Sciatic nerve (tissue), 2 donors: ENCODE results near the gene KDM4B. TPM values are rescaled to one million over a fixed set of nuclear protein-coding genes. Genes with fewer than 3 reads are reported as not detected.
"Not testable (repeated sequence)": the region's sequence is repeated elsewhere in the genome, so short reads cannot be mapped to it uniquely, and the experiment has no call there.

Experiments used
- ATAC-seq: fragments of 200-7000 bp; cut with Tn5 transposase; one replicate; pipeline ENCODE4 v1.9.1; 2020; ENCODE audit warnings: mild to moderate bottlenecking, moderate library complexity
- DNase-seq: peaks from one replicate; pipeline ENCODE4 v3.0.0-alpha.2; 2020; ENCODE audit warnings: low spot score
- intact Hi-C: fragments of 100-400 bp; cut with DNase I; formaldehyde crosslinking; loops from one replicate; pipeline ENCODE4 v1.14.2; 2022
- total RNA-seq: library from RNA; stranded (reverse); fragmentation: NEBNext Ultra II Directional; extraction: Animal tissue kit (Norgen Biotek cat#: 25700); gene quantifications from one replicate; pipeline ENCODE4 v1.2.1, GENCODE V29; 2021
- donor health status: DM: no; HTN: no; CAD: no.
- donor health status: DM: no; HTN: no; CAD: no.

The KDM4B gene
- total RNA-seq, 1 donor from 2014 or later = 60.1 TPM

DNA sequence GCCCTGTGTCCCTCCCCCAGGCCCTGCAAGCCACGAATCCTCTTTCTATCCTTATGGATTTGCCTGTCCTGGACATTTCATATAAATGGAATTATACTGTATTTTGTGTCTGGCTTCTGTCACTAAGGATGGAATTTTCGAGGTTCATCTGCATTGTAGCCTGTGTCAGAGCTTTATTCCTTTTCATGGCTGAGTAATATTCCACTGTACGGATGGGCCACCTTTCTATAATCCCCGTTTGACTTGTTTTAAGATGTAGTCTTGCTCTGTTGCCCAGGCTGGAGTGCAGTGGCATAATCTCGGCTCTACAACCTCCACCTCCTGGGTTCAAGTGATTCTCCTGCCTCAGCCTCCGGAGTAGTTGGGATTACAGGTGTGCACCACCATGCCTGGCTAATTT lies 3.9 kb upstream of the KDM4B start:
- ATAC-seq (no peak), DNase-seq (no peak)
- intact Hi-C loops = no loop called here

DNA sequence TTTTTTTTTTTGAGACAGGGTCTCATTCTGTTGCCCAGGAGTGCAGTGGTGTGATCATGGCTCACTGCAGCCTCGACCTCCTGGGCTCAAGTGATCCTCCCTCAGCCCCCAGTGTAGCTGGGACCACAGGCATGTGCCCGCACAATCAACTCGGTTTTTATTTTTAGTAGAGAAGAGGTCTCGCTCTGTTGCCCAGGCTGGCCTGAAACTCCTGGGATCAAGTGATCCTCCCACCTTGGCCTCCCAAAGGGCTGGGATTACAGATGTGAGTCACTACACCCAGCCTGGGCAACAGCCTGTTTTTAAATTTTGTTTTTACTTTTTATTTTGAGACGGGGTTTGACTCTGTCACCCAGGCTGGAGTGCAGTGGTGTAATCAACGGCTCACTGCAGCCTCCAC lies 2.3 kb upstream of the KDM4B start:
- DNase-seq (no peak), ATAC-seq (no peak)
- intact Hi-C loops = no loop called here

DNA sequence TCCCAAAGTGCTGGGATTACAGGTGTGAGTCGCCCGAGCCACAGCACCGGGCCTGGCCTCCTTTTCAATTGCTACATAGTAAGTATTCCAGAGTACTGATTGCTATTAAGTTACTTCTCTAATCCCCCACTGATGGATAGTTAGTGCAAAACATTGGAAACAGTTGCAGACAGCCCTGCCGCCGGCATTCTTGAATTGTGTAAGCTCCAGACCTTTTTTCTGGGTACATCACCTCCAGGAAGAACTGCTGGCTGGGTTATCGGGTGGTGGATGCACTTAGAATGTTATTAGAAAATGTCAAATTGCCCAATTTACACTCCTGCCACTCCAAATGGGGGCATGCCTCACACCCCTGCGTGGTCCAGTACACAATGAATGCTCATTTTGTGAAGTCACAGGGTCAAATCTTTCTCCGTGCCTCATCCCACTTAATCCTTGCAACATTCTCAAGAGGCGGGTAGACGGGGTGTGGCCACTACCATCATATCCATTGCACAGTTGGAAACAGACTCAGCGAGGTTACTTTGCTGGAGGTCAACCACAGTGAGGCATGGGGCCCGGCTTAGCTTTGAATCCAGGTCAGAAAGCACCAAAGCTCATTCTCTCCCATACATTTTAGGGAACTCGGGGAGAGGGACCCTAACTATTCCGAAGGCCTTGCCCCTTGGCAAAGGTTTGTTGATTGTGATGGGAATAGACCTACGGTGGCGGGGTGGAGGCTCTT lies 1.0 kb upstream of the KDM4B start:
- DNase-seq = no peak
- ATAC-seq = no peak
- intact Hi-C loops = no loop called here

DNA sequence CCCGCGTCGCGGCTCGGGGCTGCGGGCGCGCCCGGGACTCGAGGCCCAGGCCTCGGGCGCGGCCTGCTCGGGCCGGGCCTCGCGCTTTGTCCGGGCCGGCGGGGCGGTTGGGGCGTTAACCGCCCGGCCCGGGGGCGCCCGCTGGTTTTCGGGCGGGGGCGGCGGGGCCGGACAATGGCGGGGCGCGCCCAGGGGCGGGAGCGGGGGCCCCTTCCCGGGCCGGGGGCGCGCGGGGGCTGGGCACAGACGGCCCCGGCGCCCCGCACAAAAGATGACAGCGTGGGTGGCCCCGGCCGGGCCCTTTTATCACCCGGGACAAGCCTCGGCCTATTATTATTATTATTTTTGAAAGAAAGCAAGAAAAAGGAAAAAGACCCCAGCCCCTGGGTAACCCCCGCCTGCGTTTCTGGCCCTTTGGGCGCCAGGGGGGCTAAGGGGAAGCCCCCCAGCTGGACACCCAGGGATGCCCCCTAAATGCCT lies 419 bp downstream of the KDM4B start:
- ATAC-seq (no peak), DNase-seq (no peak)
- intact Hi-C loops = no loop called here

DNA sequence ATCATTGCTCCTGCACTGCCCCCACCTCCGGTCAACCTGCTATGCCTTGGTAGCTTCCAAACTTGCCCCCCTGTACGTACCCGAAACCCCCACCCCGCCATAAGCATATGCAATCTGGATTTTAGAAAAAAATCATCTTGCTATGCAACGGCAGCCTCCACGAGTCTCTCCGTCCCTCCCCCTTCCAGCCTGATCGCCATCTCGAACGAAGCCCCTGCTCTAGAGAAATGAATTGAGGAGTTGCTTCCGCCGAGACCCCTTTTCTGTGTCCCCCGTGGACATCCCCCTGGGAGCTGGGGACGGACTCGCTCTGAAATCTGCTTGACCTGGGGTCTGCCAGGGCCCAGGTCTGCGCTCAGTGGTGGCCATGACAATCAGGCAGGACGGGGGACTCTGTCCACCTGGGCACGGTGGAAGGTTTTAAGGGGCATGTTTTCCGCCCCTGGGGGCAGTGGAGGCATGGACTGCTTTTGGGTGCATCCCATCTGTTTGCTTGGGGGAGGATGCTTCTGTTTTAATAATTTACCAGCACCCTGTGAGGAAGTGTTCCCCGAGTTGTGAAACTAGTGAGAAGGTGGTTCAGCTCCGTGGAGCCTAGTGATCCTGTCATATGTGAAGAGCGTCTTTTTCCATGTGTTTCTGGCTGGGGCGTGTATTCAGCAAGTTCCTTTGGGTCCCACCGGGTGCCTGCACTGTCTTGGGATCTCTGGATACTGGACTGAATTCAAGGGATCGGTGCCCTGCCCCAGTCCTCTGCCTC lies 1.0 kb downstream of the KDM4B start:
- intact Hi-C loops = loop anchor here (10.0 kb wide), 1 partner anchor 55 kb away; no protein-coding TSS in a partner anchor
- DNase-seq = no peak
- ATAC-seq = no peak

DNA sequence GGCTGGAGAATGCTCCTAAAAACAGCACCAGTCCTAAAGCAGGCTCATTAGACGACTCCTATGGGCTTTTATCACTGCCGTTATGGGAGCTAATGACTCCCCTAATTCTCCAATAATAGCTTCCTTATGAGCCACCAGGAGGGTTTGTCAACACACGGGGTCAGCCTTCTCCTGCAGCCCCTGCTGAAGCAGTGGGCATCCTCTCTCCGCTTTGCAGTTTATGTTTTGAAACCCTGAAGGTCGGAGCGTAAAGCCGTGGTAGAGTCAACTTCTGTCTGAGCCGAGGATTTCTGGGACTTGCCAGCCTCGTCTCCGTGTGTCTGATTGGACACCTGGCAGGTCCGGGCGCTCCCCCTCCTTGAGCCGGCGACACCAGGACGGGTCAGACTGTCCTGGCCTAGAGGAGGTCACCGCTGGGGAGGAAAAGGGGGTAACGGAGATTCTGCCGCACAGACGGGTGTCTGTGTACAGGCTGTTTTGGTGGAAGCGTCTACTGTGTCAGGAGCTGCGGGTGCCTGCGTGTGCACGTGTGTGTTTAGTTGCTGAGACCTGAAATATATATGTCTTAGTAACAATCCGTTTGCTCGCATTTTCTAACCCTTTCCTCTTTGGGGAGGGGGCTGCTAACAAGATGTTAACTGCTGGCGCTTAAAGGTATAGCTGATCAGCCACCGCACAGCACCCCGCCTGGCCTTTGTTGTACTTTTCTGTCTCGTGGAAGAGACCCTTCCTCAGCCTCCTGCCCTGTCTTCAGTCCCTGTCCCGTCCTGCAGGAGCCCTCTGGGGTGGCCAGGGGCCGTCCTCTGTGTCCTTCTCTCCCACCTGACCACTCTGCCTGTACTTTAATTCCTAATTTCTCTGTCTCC lies 1.9 kb downstream of the KDM4B start:
- intact Hi-C loops = loop anchor here (10.0 kb wide), 1 partner anchor 54 kb away; no protein-coding TSS in a partner anchor
- no peak for ATAC-seq
- DNase-seq = no peak

DNA sequence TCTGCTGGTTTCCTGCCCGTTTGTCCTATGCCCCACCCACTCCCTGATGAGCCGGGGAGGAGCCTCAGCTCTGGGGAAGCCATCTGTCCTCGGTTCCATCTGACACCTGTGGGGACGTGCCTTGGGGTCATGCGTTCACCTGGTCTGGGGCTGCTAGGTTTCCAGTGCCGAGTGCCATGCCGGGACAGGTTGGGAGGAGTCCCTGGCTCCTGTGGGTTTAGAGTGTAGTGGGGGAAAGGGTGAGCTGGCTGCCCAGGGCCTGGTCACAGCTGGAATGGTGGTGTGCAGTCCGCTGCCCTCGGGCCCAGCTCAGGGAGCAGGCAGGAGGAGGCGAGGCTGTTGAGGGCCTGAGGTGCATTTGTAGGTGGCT lies 2.5 kb downstream of the KDM4B start:
- DNase-seq = no peak
- intact Hi-C loops = loop anchor here (10.0 kb wide), 1 partner anchor 53 kb away; no protein-coding TSS in a partner anchor
- no peak for ATAC-seq

DNA sequence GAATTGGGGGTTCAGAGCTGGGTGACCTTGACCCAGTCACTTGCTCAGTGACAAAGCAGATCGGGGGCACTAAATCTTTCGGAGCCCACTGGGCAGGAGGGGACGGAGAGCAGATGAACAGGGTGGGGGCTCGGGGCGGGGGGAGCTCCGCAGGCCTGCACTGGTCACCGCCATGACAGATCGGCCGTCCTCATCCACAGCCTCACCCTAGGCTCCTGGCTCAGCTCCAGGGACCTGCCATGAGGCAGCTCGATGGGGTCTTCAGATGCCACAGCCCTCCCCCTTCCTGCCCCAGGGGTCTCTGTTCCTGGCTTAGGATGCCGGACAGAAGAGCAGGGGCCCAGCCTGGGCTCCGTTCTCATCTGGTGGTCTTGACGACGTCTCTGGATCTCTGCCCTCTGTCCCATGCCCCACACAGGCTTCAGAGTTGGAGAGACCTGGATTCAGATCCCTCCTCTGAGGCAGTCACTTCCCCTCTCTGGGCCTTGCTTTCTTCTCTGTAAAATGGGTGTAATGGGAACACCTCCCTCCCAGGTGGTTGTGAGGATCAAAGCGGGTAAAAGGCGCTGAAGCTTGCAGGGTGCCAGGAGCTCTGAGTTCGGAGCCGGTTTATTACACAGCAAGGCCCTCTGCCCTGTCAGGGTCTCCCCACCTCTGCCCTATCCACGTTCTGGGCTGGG lies 3.0 kb downstream of the KDM4B start:
- ATAC-seq = no peak
- intact Hi-C loops = loop anchor here (10.0 kb wide), 1 partner anchor 53 kb away; no protein-coding TSS in a partner anchor
- no peak for DNase-seq

DNA sequence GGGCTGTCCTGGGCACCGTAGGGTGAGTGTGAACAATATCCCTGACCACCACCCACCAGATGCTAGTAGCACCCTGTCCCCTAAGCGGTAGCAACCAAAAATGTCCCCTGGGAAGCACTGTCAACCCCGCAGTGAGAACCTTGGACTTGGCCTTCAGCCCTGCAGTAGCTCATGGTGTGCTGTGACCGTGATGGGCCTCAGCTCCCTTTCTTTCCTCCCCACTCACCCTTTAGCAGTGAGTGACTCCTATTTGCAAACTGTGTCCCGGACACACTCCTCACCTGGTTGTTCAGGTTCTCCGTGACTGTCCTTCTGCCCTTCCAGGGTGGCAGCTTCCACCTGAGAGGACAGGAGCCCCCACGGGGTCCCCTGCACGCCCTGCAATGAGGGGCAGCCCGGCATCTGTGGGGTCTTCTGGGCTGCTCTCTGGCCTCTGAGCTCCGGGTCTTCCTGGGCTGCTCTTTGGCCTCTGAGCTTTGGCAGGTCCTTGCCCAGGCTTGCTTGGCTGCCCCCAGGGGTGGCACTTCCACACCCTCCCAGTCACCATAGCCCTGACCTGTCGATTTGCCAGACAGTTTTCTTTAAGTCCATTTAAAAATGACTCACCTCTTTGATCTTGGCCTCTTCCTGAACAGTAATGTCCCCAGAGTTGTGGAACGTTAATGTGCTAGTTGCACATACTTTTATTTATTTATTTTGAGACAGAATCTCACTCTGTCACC lies 3.8 kb downstream of the KDM4B start:
- ATAC-seq (no peak), DNase-seq (no peak)
- intact Hi-C loops = loop anchor here (10.0 kb wide), 1 partner anchor 52 kb away; no protein-coding TSS in a partner anchor

DNA sequence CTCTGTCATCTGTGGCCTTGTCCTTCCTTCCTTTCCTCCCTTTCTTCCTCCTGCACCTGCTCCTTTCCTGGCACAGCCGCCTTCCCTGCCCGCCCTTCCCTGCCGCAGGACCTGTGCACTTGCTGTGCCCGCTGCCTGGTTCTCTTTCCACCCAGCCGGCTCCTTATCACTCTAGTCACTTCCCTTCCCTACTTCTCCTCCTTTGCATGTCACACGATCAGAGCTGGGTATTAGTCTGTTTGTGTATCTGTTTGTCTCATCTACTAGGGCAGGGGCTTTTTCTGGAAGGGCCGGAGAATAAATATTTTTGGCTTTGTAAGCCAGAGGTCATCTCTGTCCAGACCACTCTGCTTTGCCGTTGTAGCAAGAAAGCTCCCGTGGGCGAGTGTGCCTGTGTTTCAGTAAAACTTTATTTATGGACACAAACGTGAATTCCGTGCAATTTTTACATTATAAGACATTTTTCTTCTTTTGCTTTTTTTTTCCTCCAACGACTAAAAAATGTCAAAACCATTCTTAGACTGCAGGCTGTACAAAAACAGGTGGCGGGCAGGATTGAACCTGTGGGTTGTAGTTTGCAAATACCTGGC lies 6.1 kb downstream of the KDM4B start:
- intact Hi-C loops = loop anchor here (10.0 kb wide), 1 partner anchor 50 kb away; no protein-coding TSS in a partner anchor
- ATAC-seq = no peak
- no peak for DNase-seq

DNA sequence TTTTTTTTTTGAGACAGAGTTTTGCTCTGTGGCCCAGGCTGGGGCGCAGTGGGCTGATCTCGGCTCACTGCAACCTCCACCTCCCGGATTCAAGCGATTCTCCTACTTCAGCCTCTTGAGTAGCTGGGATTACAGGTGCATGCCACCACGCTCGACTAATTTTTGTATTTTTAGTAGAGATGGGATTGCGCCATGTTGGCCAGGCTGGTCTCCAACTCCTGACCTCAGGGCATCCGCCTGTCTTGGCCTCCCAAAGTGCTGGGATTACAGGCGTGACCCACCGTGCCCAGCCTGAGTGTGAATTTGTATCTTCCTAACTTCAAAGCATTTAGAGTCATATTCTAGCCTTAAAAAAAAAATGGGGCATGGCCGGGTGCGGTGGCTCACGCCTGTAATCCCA lies 6.7 kb downstream of the KDM4B start:
- not testable (repeated sequence) for DNase-seq, ATAC-seq
- intact Hi-C loops = loop anchor here (10.0 kb wide), 1 partner anchor 49 kb away; no protein-coding TSS in a partner anchor

DNA sequence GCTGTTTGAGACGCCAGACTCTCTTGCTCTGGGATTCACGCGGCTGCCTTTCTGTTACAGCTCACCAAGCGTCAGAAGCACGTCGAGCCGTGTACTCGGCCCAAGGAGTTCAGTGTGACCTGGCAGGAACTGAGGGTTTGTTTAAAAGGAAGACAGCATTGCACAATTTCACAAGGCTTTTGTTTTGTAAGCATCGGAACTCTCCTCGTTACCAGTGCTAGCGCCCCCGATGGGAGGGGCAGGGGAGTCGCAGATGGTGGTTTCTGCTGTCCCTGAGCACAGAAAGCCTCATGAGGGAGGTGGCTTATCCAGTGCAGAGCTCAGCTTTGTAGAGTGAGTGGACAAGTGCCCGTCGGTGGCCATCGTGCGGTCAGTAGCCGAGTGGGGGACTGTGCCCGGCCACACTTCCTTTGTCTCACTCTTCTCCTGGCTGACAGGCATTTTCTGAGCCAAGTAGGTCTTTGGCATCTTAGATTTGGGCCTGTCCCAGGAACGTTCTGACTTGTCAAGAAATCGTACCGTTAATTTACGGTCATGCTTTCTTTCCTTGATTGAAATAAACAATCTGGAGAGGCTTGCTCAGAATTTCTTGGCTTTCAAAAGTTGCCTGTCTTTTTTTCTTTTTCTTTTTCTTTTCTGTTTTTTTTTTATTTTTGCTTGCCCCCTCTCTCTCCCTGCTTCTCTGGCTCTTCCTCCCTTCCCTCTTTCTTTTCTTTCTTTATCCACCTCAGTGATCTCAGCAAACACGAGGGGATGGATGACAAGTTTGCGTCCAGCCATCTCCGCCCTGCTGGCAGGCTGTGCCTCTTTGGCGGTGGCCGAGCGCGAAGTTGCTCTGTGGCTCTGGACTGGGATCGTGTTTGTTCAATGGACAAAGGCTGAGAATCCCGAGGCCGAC lies 7.7 kb downstream of the KDM4B start:
- intact Hi-C loops = loop anchor here (10.0 kb wide), 1 partner anchor 48 kb away; no protein-coding TSS in a partner anchor
- DNase-seq = peak; percentile 78
- peak; percentile 92 for ATAC-seq

DNA sequence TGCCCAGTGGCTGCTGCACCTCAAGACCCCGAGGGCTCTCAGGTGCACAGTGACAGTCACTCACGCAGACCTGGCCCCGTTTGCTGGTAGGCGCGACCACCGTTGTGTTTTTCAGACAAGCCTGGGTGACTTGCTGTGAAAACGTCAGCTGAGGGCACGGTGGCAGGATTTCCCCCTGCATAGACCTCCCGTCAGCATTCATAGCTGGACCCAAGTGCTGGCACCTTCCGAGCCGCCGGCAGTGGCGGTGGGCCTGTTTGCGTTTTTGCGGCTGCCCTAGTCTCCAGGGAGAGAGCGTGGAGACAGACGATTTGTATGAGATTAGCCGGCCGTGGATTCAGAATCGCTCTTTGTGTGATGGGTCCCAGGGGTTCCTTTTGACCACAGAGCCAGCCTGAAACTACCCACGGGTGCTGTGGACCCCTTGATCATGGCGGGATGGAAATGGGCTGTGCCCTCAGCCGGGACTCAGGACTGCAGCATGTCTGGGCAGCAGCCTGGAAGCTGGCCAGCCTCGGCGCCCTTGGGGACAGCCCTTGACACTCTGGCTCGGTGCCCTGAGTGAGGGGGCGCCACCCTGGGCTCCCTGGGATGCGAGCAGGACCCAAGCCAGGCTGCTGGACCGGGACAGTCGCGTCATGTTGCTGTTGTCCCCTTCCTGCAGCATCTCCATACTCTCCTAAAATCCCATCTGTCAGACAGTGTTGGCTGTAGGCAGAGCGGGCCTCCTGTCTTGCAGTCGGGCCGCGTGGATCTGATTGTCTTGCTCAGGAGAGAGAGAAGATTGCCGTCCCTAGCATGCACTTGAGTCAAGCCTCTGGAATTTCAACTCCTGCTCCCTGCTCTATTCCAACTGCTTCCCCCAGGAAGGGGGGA lies 8.6 kb downstream of the KDM4B start:
- intact Hi-C loops = loop anchor here (10.0 kb wide), 1 partner anchor 47 kb away; no protein-coding TSS in a partner anchor
- DNase-seq (no peak), ATAC-seq (peak; percentile 59)

DNA sequence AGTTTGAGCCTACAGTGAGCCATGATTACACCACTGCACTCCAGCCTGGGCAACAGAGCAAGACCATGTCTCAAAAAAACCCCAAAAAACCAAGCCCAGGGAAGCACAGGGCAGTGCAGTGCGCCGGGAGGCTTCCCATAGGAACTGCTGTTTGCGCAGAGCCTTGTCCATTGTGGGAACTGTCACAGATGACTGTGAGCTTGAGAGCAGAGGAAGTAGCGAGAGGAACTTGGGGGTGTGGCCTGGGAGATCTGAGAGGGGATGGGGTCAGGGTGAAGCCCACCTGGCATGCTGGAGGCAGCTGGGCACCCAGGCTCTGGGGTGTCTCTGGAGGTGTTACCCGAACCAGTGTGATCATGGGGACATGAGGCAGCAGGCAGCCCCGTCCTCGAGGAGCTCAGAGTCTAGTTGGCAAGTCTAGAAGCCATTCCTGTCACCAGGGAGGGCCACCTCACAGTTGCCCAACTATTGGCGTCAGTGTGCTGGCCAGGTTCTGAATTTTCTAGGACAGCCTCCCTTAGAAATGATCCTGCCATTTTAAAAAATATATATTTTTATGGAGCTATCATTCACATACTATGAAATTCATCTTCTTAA lies 10.4 kb downstream of the KDM4B start:
- no peak for ATAC-seq
- DNase-seq = no peak
- intact Hi-C loops = loop anchor here (10.0 kb wide), 1 partner anchor 45 kb away; no protein-coding TSS in a partner anchor

DNA sequence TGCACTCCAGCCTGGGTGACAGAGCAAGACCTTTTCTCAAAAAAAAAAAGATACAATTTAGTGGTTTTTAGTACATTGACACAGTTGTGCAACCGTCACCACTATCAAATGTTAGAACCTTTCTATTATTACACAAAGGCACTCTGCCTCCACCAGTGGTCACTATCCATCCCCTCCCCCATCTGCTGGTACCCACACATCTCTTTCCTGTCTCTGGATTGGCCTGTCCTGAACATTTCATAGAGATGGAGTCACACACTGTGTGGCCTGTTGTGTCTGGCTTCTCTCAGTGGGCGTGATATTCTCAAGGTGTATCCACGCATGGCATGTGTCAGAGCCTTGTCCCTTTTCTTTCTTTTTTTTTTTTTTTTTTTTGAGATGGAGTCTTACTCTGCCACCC lies 11.2 kb downstream of the KDM4B start:
- DNase-seq (no peak), ATAC-seq (no peak)
- intact Hi-C loops = no loop called here
